Parietal lobe (tissue), 2 donors: ENCODE data around the gene DLX6. TPM values are rescaled to one million over a fixed set of nuclear protein-coding genes. Genes with fewer than 3 reads are reported as not detected.

ENCODE experiments used
- small RNA-seq: library from RNA; depleted of rRNA; stranded (forward); fragments of <200 nt; gene quantifications from one replicate; pipeline ENCODE3, GENCODE V24; 2014; ENCODE audit warnings: low replicate concordance
- total RNA-seq: library from RNA; depleted of rRNA; stranded (reverse); fragments of >200 nt; gene quantifications from one replicate; pipeline ENCODE4 v1.2.3, GENCODE V29; 2014

The DLX6 gene
- 3.1 TPM for total RNA-seq

GRCh38 chr7:97005183-97006054, at the start of gene DLX6:
Gene DLX6 (plus strand): TSS chr7:97005553. CDS start chr7:97005978, 425 bp downstream.

GRCh38 chr7:97024209-97025129, 19.1 kb downstream of the DLX6 start, which contains the start of gene DLX5:
Gene DLX5 (minus strand): TSS chr7:97024831. CDS start chr7:97024623, 208 bp downstream.

Small RNAs within 50 kb of the gene (small RNA-seq; reads per million reads assigned to genes)
- gene RF01778 (not detected), gene RF01887 (not detected), gene RF01888 (not detected)

Other genes with a start within 250 kb of the DLX6 start
- 7.5 TPM for gene DLX5, start 19.3 kb downstream of the DLX6 start, total RNA-seq
- gene SDHAF3, start 112.1 kb downstream of the DLX6 start, total RNA-seq, result 5.3 TPM